NCI-H524 treated with DMSO at 0.1 percent for 48 hours (cell line): ENCODE measurements around the gene NTRK2.
"Not testable (repeated sequence)": the region's sequence is repeated elsewhere in the genome, so short reads cannot be mapped to it uniquely, and the experiment has no call there.

Experiments used
- DNase-seq: peaks from one replicate; lab custom pipeline; 2025; lab: John Stamatoyannopoulos, UW

NTRK2 gene

DNA sequence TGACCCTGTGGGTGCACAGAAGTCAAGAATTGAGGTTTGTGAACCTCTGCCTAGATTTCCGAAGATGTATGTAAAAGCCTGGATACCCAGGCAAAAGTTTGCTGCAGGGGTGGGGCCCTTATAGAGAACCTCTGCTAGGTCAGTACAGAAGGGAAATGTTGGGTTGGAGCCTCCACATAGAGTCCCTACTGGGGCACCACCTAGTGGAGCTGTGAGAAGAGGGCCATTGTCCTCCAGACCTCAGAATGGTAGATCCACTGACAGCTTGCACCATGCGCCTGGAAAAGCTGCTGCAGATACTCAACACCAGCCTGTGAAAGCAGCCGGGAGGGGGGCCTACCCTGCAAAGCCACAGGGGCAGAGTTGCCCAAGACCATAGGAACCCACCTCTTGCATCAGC is 399.9 kb downstream of the NTRK2 start:
- DNase-seq = not testable (repeated sequence)
